ENCODE results near the gene RGS19. TPM values are rescaled to one million over a fixed set of nuclear protein-coding genes. Genes with fewer than 3 reads are reported as not detected.

RGS19 gene
- total and polyA plus RNA-seq, 2 of the 8 experiments (the other 6 are each of a cell fraction or from before 2014, with no cell fraction given) = 12.7 to 16.8 TPM

GRCh38 chr20:64031822-64032314, 47.5 kb downstream of the RGS19 start:
- ChIA-PET POLR2A (ENCODE audit: partially characterized antibody) (interaction anchor here (1.1 kb wide), 1 partner anchor 13 kb away, joined by 4 read pairs; no protein-coding TSS in a partner anchor), CTCF (ENCODE audit: partially characterized antibody) (interaction anchor here (1.8 kb wide), 1 partner anchor 38 kb away, joined by 6 read pairs; no protein-coding TSS in a partner anchor)
- no peak overlapping the region for H3K27ac ChIP-seq (ENCODE audit: low read depth, low read length)
- H3K4me2 ChIP-seq (ENCODE audit: insufficient read depth in 1 of 2, low read depth in 2 of 2, low read length in 2 of 2) = no peak overlapping the region
- H3K18ac ChIP-seq (ENCODE audit: extremely low read depth, low read length) = no peak overlapping the region
- H4K5ac ChIP-seq (ENCODE audit: insufficient read length, low read depth, low read length) = no peak overlapping the region
- H3K79me2 ChIP-seq (ENCODE audit: control insufficient read depth in 1 of 2, insufficient read depth in 2 of 2, low read length in 2 of 2) = no peaks in the 10 kb centered on the region
- no peak overlapping the region for H2BK20ac ChIP-seq (ENCODE audit: low read length)
- H3K27me3 ChIP-seq (replicated peaks in 1 of 4; ENCODE audit: control insufficient read depth in 3 of 4, extremely low read depth in 1 of 4, insufficient read depth in 3 of 4, low read length in 3 of 4) = no peaks in the 10 kb centered on the region
- no peak overlapping the region for H3K4ac ChIP-seq (replicated peaks; ENCODE audit: insufficient read length, low read depth, low read length)
- no peak overlapping the region for H3K56ac ChIP-seq (replicated peaks; ENCODE audit: insufficient read length, low read depth, low read length)
- H2BK12ac ChIP-seq (ENCODE audit: low read depth, low read length) = no peak overlapping the region
- no peak for FAIRE-seq
- DNase-seq (ENCODE audit: low read depth in 1 of 2, low spot score in 2 of 2) = no peak
- no peaks in the 10 kb centered on the region for H3K23me2 ChIP-seq (ENCODE audit: low read depth, low read length)
- H2BK15ac ChIP-seq (ENCODE audit: low read length) = no peak overlapping the region
- H3K79me1 ChIP-seq (ENCODE audit: low read depth, low read length) = peaks cover 2% of the 10 kb centered on the region; the same call in 1 of the 2 replicates
- H4K20me1 ChIP-seq (replicated peaks in 1 of 2; ENCODE audit: control insufficient read depth in 1 of 2, insufficient read depth in 2 of 2, low read length in 2 of 2) = peaks cover 0 to 7% of the 10 kb centered on the region in 2 experiments
- H3K14ac ChIP-seq (ENCODE audit: insufficient read length) = no peak overlapping the region
- 94% methylated on average over 13 of the region's 19 CpGs; no CpG with 5 or more reads in 1 of the 2 experiments for WGBS, 2 experiments (ENCODE audit: extremely low coverage in 1 of 2, insufficient coverage in 1 of 2, insufficient read length in 1 of 2, insufficient replicate concordance in 2 of 2, low coverage in 1 of 2, low lambda C conversion rate in 2 of 2, missing lambda C conversion rate in 1 of 2)
- no peak overlapping the region for H4K8ac ChIP-seq (ENCODE audit: extremely low read depth, insufficient read depth, low read length)
- H3K4me1 ChIP-seq (replicated peaks in 1 of 4; ENCODE audit: control insufficient read depth in 3 of 4, insufficient read depth in 4 of 4, low read length in 3 of 4) = peaks cover 0 to 15% (median 11%) of the 10 kb centered on the region in 4 experiments; a peak in 6 of 7 replicates
- no peak overlapping the region for H3K23ac ChIP-seq (ENCODE audit: insufficient read length)
- no peak overlapping the region for H2BK120ac ChIP-seq (replicated peaks; ENCODE audit: low read depth, low read length)
- peaks cover 17 to 39% (median 30%) of the 10 kb centered on the region in 4 experiments for H3K36me3 ChIP-seq (ENCODE audit: control insufficient read depth in 2 of 4, insufficient read depth in 4 of 4, low read length in 3 of 4)
- H2AK5ac ChIP-seq (ENCODE audit: low read depth, low read length) = no peak overlapping the region
- no peaks in the 10 kb centered on the region for H3K9me3 ChIP-seq (ENCODE audit: insufficient read depth in 2 of 2, low read depth in 1 of 2, low read length in 1 of 2)
- H2BK5ac ChIP-seq (ENCODE audit: low read depth, low read length) = no peak overlapping the region
- no peak overlapping the region for H4K91ac ChIP-seq (replicated peaks; ENCODE audit: insufficient read length, low read length)
- H3K4me3 ChIP-seq (ENCODE audit: extremely low read depth in 1 of 4, insufficient read depth in 2 of 4, low read depth in 3 of 4, low read length in 4 of 4) = no peak overlapping the region
- H3K9ac ChIP-seq (replicated peaks in 1 of 4; ENCODE audit: extremely low read depth in 1 of 4, low read depth in 3 of 4, low read length in 3 of 4) = no peak overlapping the region
- no peak overlapping the region for H2AFZ ChIP-seq (ENCODE audit: low read length)
- TF ChIP-seq JUND (IDR thresholded peaks at IDR 0.05; ENCODE audit: low read length) (no peak), YY1 (IDR thresholded peaks at IDR 0.05; ENCODE audit: low read depth, low read length) (no peak)
